HepG2 (cell line): ENCODE results near the gene STAT5A. TPM values are rescaled to one million over a fixed set of nuclear protein-coding genes. Genes with fewer than 3 reads are reported as not detected.

ENCODE experiments used
- BCLAF1 ChIP-seq: fragments of 450-650 bp; IDR thresholded peaks from 2 replicates; pipeline ENCODE4 v1.6.1; 2017; ENCODE audit warnings: mild to moderate bottlenecking
- EP300 ChIP-seq, 3 experiments: sonication (generic) in 1 of 3; formaldehyde crosslinking in 1 of 3; IDR thresholded peaks; 2 replicates each; pipeline versions ENCODE4 v1.5.1 to v1.6.1; 2011 to 2020; ENCODE audit warnings: low read depth in 2 of 3, low read length in 2 of 3, borderline replicate concordance in 1 of 3, improper control_type of control experiment in 1 of 3, mild to moderate bottlenecking in 1 of 3, missing genetic modification reagents in 1 of 3, moderate library complexity in 1 of 3
- ERF ChIP-seq: IDR thresholded peaks from 2 replicates; pipeline ENCODE4 v1.6.1; 2018; ENCODE audit warnings: missing biosample characterization, missing genetic modification reagents
- FOXP4 ChIP-seq: sonication (generic); formaldehyde crosslinking; IDR thresholded peaks from 2 replicates; pipeline ENCODE4 v1.4.0; 2020; ENCODE audit warnings: missing genetic modification reagents
- HNF4A ChIP-seq: sonication (generic); formaldehyde crosslinking; IDR thresholded peaks from 2 replicates; pipeline ENCODE4 v1.4.0; 2020; ENCODE audit warnings: missing genetic modification reagents
- KMT2A ChIP-seq: sonication (generic); formaldehyde crosslinking; IDR thresholded peaks from 2 replicates; pipeline ENCODE4 v1.4.0; 2020; ENCODE audit warnings: missing genetic modification reagents
- NFE2 ChIP-seq: sonication (generic); formaldehyde crosslinking; IDR thresholded peaks from 2 replicates; pipeline ENCODE4 v1.4.0; 2020; ENCODE audit warnings: missing genetic modification reagents
- NFYB ChIP-seq: sonication (generic); formaldehyde crosslinking; IDR thresholded peaks from 2 replicates; pipeline ENCODE4 v1.4.0; 2020; ENCODE audit warnings: missing genetic modification reagents
- NR2C2 ChIP-seq: sonication (generic); formaldehyde crosslinking; IDR thresholded peaks from 2 replicates; pipeline ENCODE4 v1.4.0; 2020; ENCODE audit warnings: missing genetic modification reagents, mild to moderate bottlenecking, moderate library complexity, borderline replicate concordance
- SALL1 ChIP-seq: sonication (generic); formaldehyde crosslinking; IDR thresholded peaks from 2 replicates; pipeline ENCODE4 v1.8.0; 2022; ENCODE audit warnings: mild to moderate bottlenecking, missing genetic modification reagents
- SP5 ChIP-seq: IDR thresholded peaks from 2 replicates; pipeline ENCODE4 v1.6.1; 2016; ENCODE audit warnings: low read depth, borderline replicate concordance
- TSC22D2 ChIP-seq: sonication (generic); formaldehyde crosslinking; IDR thresholded peaks from 2 replicates; pipeline ENCODE4 v1.5.1; 2020; ENCODE audit warnings: missing genetic modification reagents, mild to moderate bottlenecking, borderline replicate concordance
- WIZ ChIP-seq: sonication (generic); formaldehyde crosslinking; IDR thresholded peaks from 2 replicates; pipeline ENCODE4 v1.5.1; 2020; ENCODE audit warnings: mild to moderate bottlenecking, missing genetic modification reagents
- ZBTB20 ChIP-seq: sonication (generic); formaldehyde crosslinking; IDR thresholded peaks from 2 replicates; pipeline ENCODE4 v1.8.1; 2023; ENCODE audit warnings: missing genetic modification reagents, low read depth, mild to moderate bottlenecking, borderline replicate concordance
- ZMYM3 ChIP-seq: sonication (generic); formaldehyde crosslinking; IDR thresholded peaks from 2 replicates; pipeline ENCODE4 v1.5.1; 2020; ENCODE audit warnings: mild to moderate bottlenecking, missing genetic modification reagents
- ZNF543 ChIP-seq: sonication (generic); formaldehyde crosslinking; IDR thresholded peaks from 2 replicates; pipeline ENCODE4 v1.4.0; 2020; ENCODE audit warnings: mild to moderate bottlenecking, missing genetic modification reagents
- ZNF644 ChIP-seq: IDR thresholded peaks from 2 replicates; pipeline ENCODE4 v1.6.1; 2016; ENCODE audit warnings: low read depth
- ZNF678 ChIP-seq: sonication (generic); formaldehyde crosslinking; IDR thresholded peaks from 2 replicates; pipeline ENCODE4 v1.4.0; 2020; ENCODE audit warnings: mild to moderate bottlenecking, missing genetic modification reagents
- polyA plus RNA-seq, 8 experiments: library from polyadenylated mRNA; depleted of rRNA in 3 of 8; stranded (reverse) in 7 of 8; unstranded in 1 of 8; fragments of >200 nt; fragmentation: Illumina TruSeq in 4 of 8; extraction: Trizol in 4 of 8; gene quantifications; 2 replicates each; pipeline versions ENCODE4 v1.2.1 to v1.2.3, GENCODE V29; 2011 to 2016; ENCODE audit warnings: low read depth in 4 of 8, missing spikeins in 1 of 8, mixed read lengths in 1 of 8; ENCODE audit not compliant: insufficient read depth in 1 of 8
- total RNA-seq, 5 experiments: library from RNA; depleted of rRNA; stranded (reverse); fragments of >200 nt; fragmentation: Illumina TruSeq; extraction: Trizol; gene quantifications; 2 replicates each; pipeline ENCODE4 v1.2.3, GENCODE V29; 2016; ENCODE audit warnings: low read depth in 1 of 5
- TF ChIP-seq, protein P1 (sequence below): sonication (generic); formaldehyde crosslinking; IDR thresholded peaks from 2 replicates; pipeline ENCODE4 v1.4.0; 2020; ENCODE audit warnings: missing genetic modification reagents, mild to moderate bottlenecking, borderline replicate concordance
- TF ChIP-seq, protein P2 (sequence below): sonication (generic); formaldehyde crosslinking; conservative IDR thresholded peaks from 2 replicates; pipeline ENCODE4 v1.5.0; 2020; ENCODE audit warnings: missing genetic modification reagents

STAT5A gene
- total and polyA plus RNA-seq, 2 of the 13 experiments (the other 11 are each of a cell fraction or from before 2014, with no cell fraction given): 1.4 to 4.1 TPM

DNA sequence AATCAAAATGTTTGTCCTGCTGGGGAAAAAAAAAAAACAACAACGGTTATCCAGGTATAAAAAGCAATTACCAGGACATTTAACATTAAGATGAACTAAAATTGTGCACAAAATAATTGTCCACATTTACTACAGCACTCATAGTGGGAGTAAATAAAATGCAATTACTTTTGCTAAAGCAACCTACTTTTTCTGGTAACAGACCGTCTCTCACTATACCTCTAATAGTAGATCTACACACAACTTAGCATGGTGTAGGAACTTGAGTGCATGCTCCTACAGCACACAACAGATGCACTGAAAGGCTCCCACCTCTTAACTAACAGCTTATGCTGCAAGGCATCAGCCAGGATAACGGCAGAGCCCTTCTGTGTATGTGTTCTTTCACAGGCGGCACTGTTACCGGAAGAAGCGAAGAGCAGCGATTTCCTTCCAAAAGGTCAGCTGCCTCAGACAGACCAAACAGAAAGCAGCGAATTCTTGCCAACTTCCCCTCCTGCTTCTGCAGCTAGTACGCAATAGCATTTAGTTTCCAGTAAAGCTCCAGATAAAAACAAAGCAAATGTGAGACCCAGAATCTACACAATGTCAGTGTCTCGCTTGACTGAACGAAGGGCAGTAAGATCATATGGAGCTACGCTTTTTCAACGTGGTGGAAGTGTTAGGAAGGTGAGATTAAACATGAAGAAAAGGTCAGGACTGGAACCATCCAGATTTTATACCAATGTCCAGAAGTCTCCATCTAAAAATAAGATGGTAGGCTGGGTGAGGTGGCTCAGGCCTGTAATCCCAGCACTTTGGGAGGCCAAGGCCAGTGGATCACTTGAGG lies 39.7 kb upstream of the STAT5A start (continued):
- TF ChIP-seq BCLAF1 (no peak), EP300 (IDR thresholded peaks at IDR 0.05; ENCODE audit: low read depth in 2 of 2, low read length in 2 of 2) (no peak), EP300 (CRISPR knock-in tag; IDR thresholded peaks at IDR 0.05; ENCODE audit: borderline replicate concordance) (peak; percentile 44; the same call in 1 of the 2 replicates), NFE2 (CRISPR knock-in tag) (no peak), ZBTB20 (CRISPR knock-in tag) (no peak), HNF4A (CRISPR knock-in tag) (peak; percentile 44; the same call in 1 of the 2 replicates), ZMYM3 (CRISPR knock-in tag) (peak; percentile 36; the same call in 1 of the 2 replicates), NFYB (peak; percentile 77), ZNF644 (CRISPR knock-in tag) (no peak; the same call in 1 of the 2 replicates), TSC22D2 (peak; percentile 43; the same call in 1 of the 2 replicates), SP5 (CRISPR knock-in tag) (peak; percentile 35; the same call in 1 of the 2 replicates), WIZ (no peak), ZNF543 (CRISPR knock-in tag) (0 out of 2 replicates have a peak, but pooled peaks have one; percentile 0), NR2C2 (CRISPR knock-in tag) (peak; percentile 85), ZNF678 (no peak), KMT2A (CRISPR knock-in tag) (peak; percentile 95), FOXP4 (CRISPR knock-in tag) (peak; percentile 57; the same call in 1 of the 2 replicates), ERF (CRISPR knock-in tag) (peak; percentile 73), SALL1 (CRISPR knock-in tag) (peak; percentile 65)
- TF ChIP-seq, protein P1, sequence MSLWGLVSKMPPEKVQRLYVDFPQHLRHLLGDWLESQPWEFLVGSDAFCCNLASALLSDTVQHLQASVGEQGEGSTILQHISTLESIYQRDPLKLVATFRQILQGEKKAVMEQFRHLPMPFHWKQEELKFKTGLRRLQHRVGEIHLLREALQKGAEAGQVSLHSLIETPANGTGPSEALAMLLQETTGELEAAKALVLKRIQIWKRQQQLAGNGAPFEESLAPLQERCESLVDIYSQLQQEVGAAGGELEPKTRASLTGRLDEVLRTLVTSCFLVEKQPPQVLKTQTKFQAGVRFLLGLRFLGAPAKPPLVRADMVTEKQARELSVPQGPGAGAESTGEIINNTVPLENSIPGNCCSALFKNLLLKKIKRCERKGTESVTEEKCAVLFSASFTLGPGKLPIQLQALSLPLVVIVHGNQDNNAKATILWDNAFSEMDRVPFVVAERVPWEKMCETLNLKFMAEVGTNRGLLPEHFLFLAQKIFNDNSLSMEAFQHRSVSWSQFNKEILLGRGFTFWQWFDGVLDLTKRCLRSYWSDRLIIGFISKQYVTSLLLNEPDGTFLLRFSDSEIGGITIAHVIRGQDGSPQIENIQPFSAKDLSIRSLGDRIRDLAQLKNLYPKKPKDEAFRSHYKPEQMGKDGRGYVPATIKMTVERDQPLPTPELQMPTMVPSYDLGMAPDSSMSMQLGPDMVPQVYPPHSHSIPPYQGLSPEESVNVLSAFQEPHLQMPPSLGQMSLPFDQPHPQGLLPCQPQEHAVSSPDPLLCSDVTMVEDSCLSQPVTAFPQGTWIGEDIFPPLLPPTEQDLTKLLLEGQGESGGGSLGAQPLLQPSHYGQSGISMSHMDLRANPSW (CRISPR knock-in tag): peak; percentile 31; the same call in 1 of the 2 replicates
- TF ChIP-seq, protein P2, sequence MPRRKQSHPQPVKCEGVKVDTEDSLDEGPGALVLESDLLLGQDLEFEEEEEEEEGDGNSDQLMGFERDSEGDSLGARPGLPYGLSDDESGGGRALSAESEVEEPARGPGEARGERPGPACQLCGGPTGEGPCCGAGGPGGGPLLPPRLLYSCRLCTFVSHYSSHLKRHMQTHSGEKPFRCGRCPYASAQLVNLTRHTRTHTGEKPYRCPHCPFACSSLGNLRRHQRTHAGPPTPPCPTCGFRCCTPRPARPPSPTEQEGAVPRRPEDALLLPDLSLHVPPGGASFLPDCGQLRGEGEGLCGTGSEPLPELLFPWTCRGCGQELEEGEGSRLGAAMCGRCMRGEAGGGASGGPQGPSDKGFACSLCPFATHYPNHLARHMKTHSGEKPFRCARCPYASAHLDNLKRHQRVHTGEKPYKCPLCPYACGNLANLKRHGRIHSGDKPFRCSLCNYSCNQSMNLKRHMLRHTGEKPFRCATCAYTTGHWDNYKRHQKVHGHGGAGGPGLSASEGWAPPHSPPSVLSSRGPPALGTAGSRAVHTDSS (CRISPR knock-in tag): no peak
